Heart right ventricle (tissue), 16 donors: ENCODE data around the gene SART3. TPM values are rescaled to one million over a fixed set of nuclear protein-coding genes. Genes with fewer than 3 reads are reported as not detected.

Experiments
- ATAC-seq, 8 donors: fragments of 200-7000 bp; cut with Tn5 transposase; one replicate each; pipeline ENCODE4 v1.9.1; 2020; ENCODE audit warnings: mild to moderate bottlenecking in 8 of 8, moderate library complexity in 8 of 8, moderate number of reproducible peaks in 1 of 8
- DNase-seq, 2 donors: peaks; one replicate each; pipeline ENCODE4 v3.0.0-alpha.2; 2020
- H3K27ac ChIP-seq, 10 donors: fragments of 200-600 bp; sonication (generic) in 2 of 10; one replicate each; pipeline versions ENCODE4 v1.5.0 to v1.8.0; 2020 to 2022; ENCODE audit warnings: mild to moderate bottlenecking in 3 of 10
- H3K27me3 ChIP-seq, 7 donors: fragments of 200-600 bp; one replicate each; pipeline ENCODE4 v1.8.0; 2021 to 2022; ENCODE audit warnings: mild to moderate bottlenecking in 2 of 7
- H3K36me3 ChIP-seq, 9 donors: fragments of 200-600 bp; sonication (generic) in 1 of 9; one replicate each; pipeline versions ENCODE4 v1.5.0 to v1.8.0; 2020 to 2022; ENCODE audit warnings: mild to moderate bottlenecking in 2 of 9
- H3K4me1 ChIP-seq, 9 donors: fragments of 200-600 bp; sonication (generic) in 1 of 9; one replicate each; pipeline versions ENCODE4 v1.5.0 to v1.8.0; 2020 to 2022; ENCODE audit warnings: mild to moderate bottlenecking in 4 of 9
- H3K4me3 ChIP-seq, 10 donors: fragments of 200-600 bp; sonication (generic) in 2 of 10; one replicate each; pipeline versions ENCODE4 v1.5.0 to v1.8.0; 2020 to 2022; ENCODE audit warnings: mild to moderate bottlenecking in 7 of 10, moderate library complexity in 2 of 10
- H3K9me3 ChIP-seq, 11 donors: fragments of 200-600 bp in 10 of 11; sonication (generic) in 2 of 11; one replicate each; pipeline versions ENCODE4 v1.5.0 to v1.8.0; 2013 to 2022; ENCODE audit warnings: mild to moderate bottlenecking in 2 of 11, control low read depth in 1 of 11, moderate library complexity in 1 of 11
- CTCF ChIP-seq, 9 donors: fragments of 200-600 bp; sonication (generic) in 2 of 9; IDR thresholded peaks; one replicate each; pipeline versions ENCODE4 v1.5.0 to v1.8.0; 2021 to 2022; ENCODE audit warnings: antibody characterized with exemption in 9 of 9, mild to moderate bottlenecking in 5 of 9, moderate library complexity in 1 of 9
- WGBS, 2 donors: extraction: QIAGEN DNeasy Blood & Tissue Kit; methylation state at CpG; one replicate each; pipeline ENCODE4 v1.1.7; 2013; ENCODE audit warnings: inconsistent platforms in 1 of 2; 5-methylcytosine and 5-hydroxymethylcytosine counted together
- intact Hi-C, 10 donors: fragments of 100-400 bp; cut with DNase I; formaldehyde crosslinking; loops; one replicate each; pipeline versions ENCODE4 v1.11.1 to v1.14.2; 2022
- polyA plus RNA-seq, 2 donors: library from polyadenylated mRNA; stranded (reverse); fragments of 200-250 nt; gene quantifications; one replicate each; pipeline ENCODE4 v1.2.3, GENCODE V29; 2013
- total RNA-seq, 10 donors: library from RNA; stranded (reverse); fragmentation: NEBNext Ultra II Directional in 3 of 10; extraction: Animal tissue kit (Norgen Biotek cat#: 25700) in 3 of 10; gene quantifications; one replicate each; pipeline versions ENCODE4 v1.2.1 to v1.2.4, GENCODE V29; 2021 to 2023
- donor health status: Arrhythmogenic right ventricular cardiomyopathy.
- donor health status: ischemic (EF 13 %, LVEDD 7.1; RV severe dilation, severe dysfunction).
- donor health status: healthy with polysubstance abuse.
- donor health status: DM: no; HTN: yes; CAD: no.
- donor health status: DM: no; HTN: no; CAD: no.
- donor health status: ischemic (EF 25% LVEDD 6.9; RV normal size, moderate dysfunction).
- donor health status: ischemic (EF 25% LVEDD 5.7; RV mildly dilated, moderate dysfunction).
- donor health status: healthy.
- donor health status: DM: yes; HTN: yes; CAD: no.
- donor health status: Ischemic cardiomyopathy.
- donor health status: ischemic (EF 35%, LVEDD 5.7; RV mildly dilated, moderate dysfunction).
- donor health status: nonischemic (EF 11% LVEDD 7.7; RV severe dilation, severe dysfunction).
- donor health status: DM: yes; HTN: yes; CAD: no.
- donor health status: PGD.
- donor health status: ischemic (EF 29% LVEDD 5.4; RV normal size, mild dysfunction).
- donor health status: nonischemic (EF 23%, LVEDD 6.1; RV moderate dilation, normal function).

SART3 gene
- total and polyA plus RNA-seq, 12 donors = 13.5 to 38.0 (median 24.4) TPM

GRCh38 chr12:108573317-108573716 is 12.3 kb upstream of the SART3 start:
- TF ChIP-seq CTCF (IDR thresholded peaks at IDR 0.05) = no peak
- no peak overlapping the region for H3K27ac ChIP-seq
- 78 to 88% methylated on average over 2 of the region's 2 CpGs for WGBS, 2 donors
- ATAC-seq (no peak), DNase-seq (no peak)
- intact Hi-C loops = loop anchor here in 3 of 10 donors (5.0 to 10.0 kb wide), 5 partner anchors 34 to 519 kb away; partner anchors contain the start of gene ALKBH2 (in 1 of the 3)
- H3K27me3 ChIP-seq = no peaks in the 10 kb centered on the region
- H3K9me3 ChIP-seq = no peaks in the 10 kb centered on the region
- no peak overlapping the region for H3K4me3 ChIP-seq
- H3K4me1 ChIP-seq = peaks cover 0 to 24% (median 8%) of the 10 kb centered on the region in 9 donors
- peaks cover 0 to 22% (median 17%) of the 10 kb centered on the region in 9 donors for H3K36me3 ChIP-seq

GRCh38 chr12:108572166-108572790 is 11.3 kb upstream of the SART3 start:
- Histone ChIP-seq H3K27ac (no peak overlapping the region), H3K27me3 (no peaks in the 10 kb centered on the region), H3K4me3 (no peak overlapping the region), H3K9me3 (no peaks in the 10 kb centered on the region), H3K4me1 (peaks cover 0 to 29% (median 8%) of the 10 kb centered on the region in 9 donors), H3K36me3 (peaks cover 0 to 33% (median 27%) of the 10 kb centered on the region in 9 donors)
- intact Hi-C loops = loop anchor here in 3 of 10 donors (5.0 to 10.0 kb wide), 5 partner anchors 35 to 520 kb away; partner anchors contain the start of gene ALKBH2 (in 1 of the 3)
- ATAC-seq = no peak
- no peak for TF ChIP-seq CTCF (IDR thresholded peaks at IDR 0.05)
- 78 to 80% methylated on average over 8 of the region's 8 CpGs for WGBS, 2 donors
- DNase-seq = no peak

- H3K4me3 ChIP-seq = no peak overlapping the region
- H3K9me3 ChIP-seq = no peaks in the 10 kb centered on the region
- no peak overlapping the region for H3K27ac ChIP-seq
- intact Hi-C loops = loop anchor here in 4 of 10 donors (2.0 to 10.0 kb wide), 6 partner anchors 36 to 521 kb away; partner anchors contain the start of gene ALKBH2 (in 1 of the 4)
- H3K27me3 ChIP-seq = no peaks in the 10 kb centered on the region
- TF ChIP-seq CTCF (IDR thresholded peaks at IDR 0.05) = no peak
- H3K4me1 ChIP-seq = peaks cover 0 to 29% (median 8%) of the 10 kb centered on the region in 9 donors
- 86 to 87% methylated on average over 8 of the region's 8 CpGs for WGBS, 2 donors
- no peak for ATAC-seq
- DNase-seq = no peak
- peaks cover 0 to 39% (median 33%) of the 10 kb centered on the region in 9 donors for H3K36me3 ChIP-seq
Observed at GRCh38 chr12:108571609-108572165, 10.7 kb upstream of the SART3 start.

GRCh38 chr12:108570743-108571608 is 10.0 kb upstream of the SART3 start:
- Histone ChIP-seq H3K9me3 (no peaks in the 10 kb centered on the region), H3K27me3 (no peaks in the 10 kb centered on the region), H3K4me3 (no peak overlapping the region), H3K36me3 (peaks cover 0 to 46% (median 40%) of the 10 kb centered on the region in 9 donors), H3K27ac (peak overlapping the region in 1 of 10 donors; percentile 15), H3K4me1 (peaks cover 0 to 30% (median 6%) of the 10 kb centered on the region in 9 donors)
- intact Hi-C loops = loop anchor here in 4 of 10 donors (2.0 to 10.0 kb wide), 6 partner anchors 36 to 521 kb away; partner anchors contain the start of gene ALKBH2 (in 1 of the 4)
- DNase-seq (no peak), ATAC-seq (peak in 2 of 8 donors; percentile 12 to 27)
- peak in 8 of 9 donors; percentile 6 to 52 (median 40) for TF ChIP-seq CTCF (IDR thresholded peaks at IDR 0.05)
- 63 to 66% methylated on average over 3 of the region's 3 CpGs for WGBS, 2 donors
